A673 (cell line): ENCODE results near the gene TRIM36. TPM values are rescaled to one million over a fixed set of nuclear protein-coding genes. Genes with fewer than 3 reads are reported as not detected.

ENCODE experiments used
- BruUV-seq: library from RNA; stranded (reverse); fragments of 400-500 nt; replicated peaks from 2 replicates; lab custom pipeline; 2021; lab: Mats Ljungman, UMichigan
- CTCF ChIA-PET: fragments of 300-600 bp; sonication (Branson Sonifier 250); formaldehyde crosslinking; loops from one replicate; lab custom pipeline; 2022; ENCODE audit warnings: antibody characterized with exemption; lab: Charles Lee
- POLR2A ChIA-PET: fragments of 300-600 bp; sonication (Branson Sonifier 250); formaldehyde crosslinking; loops from one replicate; lab custom pipeline; 2022; ENCODE audit warnings: antibody characterized with exemption; ENCODE audit not compliant: low non-redundant PET; lab: Charles Lee
- DNase-seq: peaks from one replicate; pipeline ENCODE4 v3.0.0-alpha.2; 2015; ENCODE audit warnings: low spot score
- H3K27ac ChIP-seq: fragments of 200-600 bp; sonication (generic); 2 replicates; pipeline ENCODE4 v1.5.1; 2016; ENCODE audit warnings: mixed run types, low read depth, mild to moderate bottlenecking, mixed read lengths, antibody characterized with exemption, low read length; ENCODE audit not compliant: poor library complexity, severe bottlenecking
- H3K27me3 ChIP-seq: fragments of 200-600 bp; sonication (generic); replicated peaks from 2 replicates; pipeline ENCODE4 v1.6.1; 2017; ENCODE audit warnings: mixed run types, low read depth, mild to moderate bottlenecking, mixed read lengths, antibody characterized with exemption, low read length; ENCODE audit not compliant: insufficient read depth, poor library complexity
- H3K36me3 ChIP-seq: fragments of 200-600 bp; sonication (generic); 2 replicates; pipeline ENCODE4 v1.6.1; 2016; ENCODE audit warnings: mixed run types, mild to moderate bottlenecking, mixed read lengths, antibody characterized with exemption, low read length; ENCODE audit not compliant: insufficient read depth, poor library complexity, severe bottlenecking
- H3K4me1 ChIP-seq: fragments of 200-600 bp; sonication (generic); 2 replicates; pipeline ENCODE4 v1.6.1; 2017; ENCODE audit warnings: mixed run types, mild to moderate bottlenecking, mixed read lengths, antibody characterized with exemption, low read length; ENCODE audit not compliant: insufficient read depth, poor library complexity, severe bottlenecking
- H3K4me3 ChIP-seq: fragments of 200-600 bp; sonication (generic); 2 replicates; pipeline ENCODE4 v1.5.1; 2016; ENCODE audit warnings: low read depth, mixed run types, mild to moderate bottlenecking, mixed read lengths, low read length; ENCODE audit not compliant: poor library complexity, severe bottlenecking
- H3K9me3 ChIP-seq: fragments of 200-600 bp; sonication (generic); 2 replicates; pipeline ENCODE4 v1.6.1; 2016; ENCODE audit warnings: mixed run types, low read depth, mild to moderate bottlenecking, mixed read lengths, antibody characterized with exemption, low read length; ENCODE audit not compliant: poor library complexity, severe bottlenecking
- EZH2 ChIP-seq: fragments of 200-600 bp; sonication (generic); IDR thresholded peaks from 2 replicates; pipeline ENCODE4 v1.6.1; 2017; ENCODE audit warnings: borderline replicate concordance, low read depth, mild to moderate bottlenecking, mixed read lengths, antibody characterized with exemption, low read length; ENCODE audit not compliant: poor library complexity, severe bottlenecking
- intact Hi-C: fragments of 100-400 bp; cut with micrococcal nuclease; formaldehyde crosslinking; loops from one replicate; pipeline ENCODE4 v1.10.0; 2022; ENCODE audit not compliant: unreplicated experiment
- total RNA-seq: library from RNA; stranded (reverse); gene quantifications from 2 replicates; pipeline ENCODE4 v1.2.3, GENCODE V29; 2021
- TF ChIP-seq, protein P1 (sequence below): fragments of 300-800, 200-600 bp; sonication (generic); conservative IDR thresholded peaks from 2 replicates; pipeline ENCODE4 v1.5.1; 2017; ENCODE audit warnings: low read depth, mild to moderate bottlenecking, antibody characterized with exemption, low read length, moderate library complexity, mixed read lengths

The TRIM36 gene
- total RNA-seq, 1 experiment from 2014 or later: 16.8 TPM

DNA sequence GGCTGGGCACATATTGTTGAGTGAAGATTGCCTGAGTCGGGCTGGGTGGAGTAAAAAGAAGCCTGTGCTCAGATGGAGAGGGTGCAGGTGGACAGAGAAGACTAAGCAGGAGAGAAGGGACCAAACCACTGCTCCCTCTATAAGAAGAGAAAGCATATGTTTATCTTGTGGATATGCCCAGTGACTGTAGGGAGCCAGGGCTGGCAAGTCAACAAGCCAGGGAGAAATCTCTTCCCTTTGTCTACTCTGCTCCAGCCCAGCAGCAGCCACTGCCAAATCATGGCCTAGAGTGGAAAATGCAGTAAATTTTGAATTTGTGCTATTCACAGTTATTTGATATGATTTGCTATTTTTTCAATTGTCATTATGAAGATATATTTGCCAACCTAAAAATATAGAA is 33.2 kb upstream of the TRIM36 start:
- TF ChIP-seq, protein P1, sequence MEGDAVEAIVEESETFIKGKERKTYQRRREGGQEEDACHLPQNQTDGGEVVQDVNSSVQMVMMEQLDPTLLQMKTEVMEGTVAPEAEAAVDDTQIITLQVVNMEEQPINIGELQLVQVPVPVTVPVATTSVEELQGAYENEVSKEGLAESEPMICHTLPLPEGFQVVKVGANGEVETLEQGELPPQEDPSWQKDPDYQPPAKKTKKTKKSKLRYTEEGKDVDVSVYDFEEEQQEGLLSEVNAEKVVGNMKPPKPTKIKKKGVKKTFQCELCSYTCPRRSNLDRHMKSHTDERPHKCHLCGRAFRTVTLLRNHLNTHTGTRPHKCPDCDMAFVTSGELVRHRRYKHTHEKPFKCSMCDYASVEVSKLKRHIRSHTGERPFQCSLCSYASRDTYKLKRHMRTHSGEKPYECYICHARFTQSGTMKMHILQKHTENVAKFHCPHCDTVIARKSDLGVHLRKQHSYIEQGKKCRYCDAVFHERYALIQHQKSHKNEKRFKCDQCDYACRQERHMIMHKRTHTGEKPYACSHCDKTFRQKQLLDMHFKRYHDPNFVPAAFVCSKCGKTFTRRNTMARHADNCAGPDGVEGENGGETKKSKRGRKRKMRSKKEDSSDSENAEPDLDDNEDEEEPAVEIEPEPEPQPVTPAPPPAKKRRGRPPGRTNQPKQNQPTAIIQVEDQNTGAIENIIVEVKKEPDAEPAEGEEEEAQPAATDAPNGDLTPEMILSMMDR: no peak
- no peak for TF ChIP-seq EZH2
- Histone ChIP-seq H3K27me3 (no peaks in the 10 kb centered on the region), H3K9me3 (no peaks in the 10 kb centered on the region), H3K4me1 (no peaks in the 10 kb centered on the region), H3K36me3 (no peaks in the 10 kb centered on the region), H3K27ac (no peak overlapping the region), H3K4me3 (no peak overlapping the region)
- no TSS peak for BruUV-seq
- ChIA-PET POLR2A (no interaction called here), CTCF (no interaction called here)
- no peak for DNase-seq
- intact Hi-C loops: no loop called here

DNA sequence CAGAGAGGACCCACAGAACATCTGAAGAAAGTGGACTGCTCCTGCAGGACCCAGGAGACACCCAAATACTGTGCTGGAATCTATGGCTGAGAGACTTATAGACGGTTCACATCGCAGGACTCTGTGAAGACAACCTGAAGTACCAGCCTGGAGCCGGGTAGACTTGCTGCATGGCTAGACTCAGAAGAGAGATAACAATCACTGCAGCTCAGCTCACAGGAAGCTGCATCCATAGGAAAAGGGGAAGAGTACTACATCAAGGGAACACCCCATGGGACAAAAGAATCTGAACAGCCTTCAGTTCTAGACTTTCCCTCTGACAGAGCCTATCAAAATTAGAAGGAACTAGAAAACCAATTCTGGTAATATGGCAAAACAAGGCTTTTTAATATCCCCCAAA is 26.5 kb upstream of the TRIM36 start:
- DNase-seq: no peak
- Histone ChIP-seq H3K4me3 (no peak overlapping the region), H3K36me3 (no peaks in the 10 kb centered on the region), H3K27me3 (no peaks in the 10 kb centered on the region), H3K4me1 (no peaks in the 10 kb centered on the region), H3K27ac (no peak overlapping the region), H3K9me3 (no peaks in the 10 kb centered on the region)
- no peak for TF ChIP-seq EZH2
- TF ChIP-seq, protein P1: no peak
- intact Hi-C loops: no loop called here
- CTCF ChIA-PET: no interaction called here
- POLR2A ChIA-PET: no interaction called here
- no TSS peak for BruUV-seq

DNA sequence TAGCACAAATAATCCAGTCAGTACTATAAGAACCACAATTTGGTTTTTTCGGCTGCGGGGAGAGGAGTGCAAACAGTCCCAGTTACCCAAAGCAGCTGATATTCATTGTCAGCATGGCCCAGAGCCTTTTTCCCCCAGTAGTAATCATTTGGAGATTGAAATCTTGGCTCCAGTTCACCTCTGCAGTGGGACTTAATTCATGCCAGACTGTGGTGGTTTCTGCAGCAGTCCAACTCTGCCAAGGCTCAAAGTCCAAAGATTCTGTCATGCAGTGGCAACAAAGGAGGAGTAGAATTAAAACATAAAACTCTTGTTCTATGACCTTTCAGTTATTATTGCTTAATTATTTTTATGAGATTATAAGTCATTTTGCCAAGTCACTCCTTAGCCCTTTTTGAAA is 25.0 kb upstream of the TRIM36 start:
- TF ChIP-seq, protein P1: no peak
- TF ChIP-seq EZH2: no peak
- Histone ChIP-seq H3K27ac (no peak overlapping the region), H3K4me1 (no peaks in the 10 kb centered on the region), H3K9me3 (no peaks in the 10 kb centered on the region), H3K4me3 (no peak overlapping the region), H3K27me3 (no peaks in the 10 kb centered on the region), H3K36me3 (no peaks in the 10 kb centered on the region)
- intact Hi-C loops: no loop called here
- ChIA-PET CTCF (no interaction called here), POLR2A (no interaction called here)
- DNase-seq: no peak
- no TSS peak for BruUV-seq
